GM19438 (cell line): Measurements from ENCODE around the gene ENHO.
"Not testable (repeated sequence)": the region's sequence is repeated elsewhere in the genome, so short reads cannot be mapped to it uniquely, and the experiment has no call there.

ENCODE experiments used
- ATAC-seq: cut with Tn5 transposase; IDR thresholded peaks from one replicate; pipeline ENCODE4 v1.9.1; 2021; ENCODE audit warnings: low read depth; ENCODE audit not compliant: unreplicated experiment

Gene ENHO

DNA sequence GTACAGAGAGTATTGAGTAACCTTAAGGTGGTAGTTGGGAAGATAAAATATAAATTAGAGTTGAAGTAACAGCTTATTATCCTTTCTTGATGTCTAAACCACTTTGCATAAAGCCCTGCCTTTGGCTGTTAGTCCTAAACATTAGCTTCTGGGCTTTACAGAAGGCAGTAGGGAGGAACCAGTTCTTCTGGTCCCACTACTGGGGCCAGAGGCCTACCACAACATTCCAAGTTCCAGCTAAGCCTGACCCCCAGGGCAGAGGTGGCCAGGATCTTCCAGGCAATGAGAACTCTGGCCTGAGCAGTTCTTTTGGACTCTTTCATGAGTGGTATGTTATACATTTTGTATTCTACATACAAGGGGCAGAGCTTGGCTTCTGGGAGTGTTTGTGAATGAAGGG is 38.1 kb downstream of the ENHO start:
- ATAC-seq = no peak

DNA sequence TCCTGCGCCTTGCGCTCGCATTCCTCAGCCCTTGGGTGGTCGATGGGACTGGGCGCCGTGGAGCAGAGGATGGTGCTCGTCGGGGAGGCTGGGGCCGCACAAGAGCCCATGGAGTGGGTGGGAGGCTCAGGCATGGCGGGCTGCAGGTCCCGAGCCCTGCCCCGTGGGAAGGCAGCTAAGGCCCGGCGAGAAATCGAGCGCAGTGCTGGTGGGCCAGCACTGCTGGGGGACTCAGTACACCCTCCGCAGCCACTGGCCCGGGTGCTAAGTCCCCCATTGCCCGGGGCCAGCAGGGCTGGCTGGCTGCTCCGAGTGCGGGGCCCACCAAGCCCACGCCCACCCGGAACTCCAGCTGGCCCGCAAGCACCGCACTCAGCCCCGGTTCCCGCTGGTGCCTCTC is 40.0 kb downstream of the ENHO start:
- ATAC-seq = not testable (repeated sequence)

DNA sequence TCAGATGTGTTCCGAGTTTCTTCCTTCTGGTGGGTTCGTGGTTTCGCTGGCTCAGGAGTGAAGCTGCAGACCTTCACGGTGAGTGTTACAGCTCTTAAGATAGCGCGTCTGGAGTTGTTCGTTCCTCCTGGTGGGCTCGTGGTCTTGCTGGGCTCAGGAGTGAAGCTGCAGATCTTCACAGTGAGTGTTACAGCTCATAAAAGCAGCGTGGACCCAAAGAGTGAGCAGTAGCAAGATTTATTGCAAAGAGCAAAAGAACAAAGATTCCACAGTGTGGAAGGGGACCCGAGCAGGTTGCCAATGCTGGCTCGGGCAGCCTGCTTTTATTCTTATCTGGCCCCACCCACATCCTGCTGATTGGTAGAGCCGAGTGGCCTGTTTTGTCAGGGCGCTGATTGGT is 41.2 kb downstream of the ENHO start:
- ATAC-seq = not testable (repeated sequence)

DNA sequence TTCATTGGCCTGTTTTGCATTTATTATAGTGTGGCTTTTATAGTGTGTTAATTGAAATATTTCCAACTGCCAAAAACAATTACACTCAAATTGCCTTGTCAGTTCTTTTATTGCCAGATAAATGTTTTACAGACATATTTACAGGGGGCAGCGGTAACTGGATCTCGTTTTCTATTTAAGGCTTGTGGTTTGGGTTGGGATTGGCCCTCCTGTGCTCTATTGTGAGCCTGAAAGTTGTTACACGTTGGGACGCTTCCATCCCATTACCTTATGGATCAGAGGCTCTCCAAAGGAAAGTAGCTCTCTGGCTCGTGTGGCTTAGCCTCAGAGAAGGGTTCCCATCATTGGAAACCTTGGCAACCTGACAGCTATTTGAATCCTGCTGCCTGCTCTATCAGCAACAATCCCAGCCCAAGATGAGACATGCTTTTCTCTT is 43.3 kb downstream of the ENHO start:
- ATAC-seq = no peak

DNA sequence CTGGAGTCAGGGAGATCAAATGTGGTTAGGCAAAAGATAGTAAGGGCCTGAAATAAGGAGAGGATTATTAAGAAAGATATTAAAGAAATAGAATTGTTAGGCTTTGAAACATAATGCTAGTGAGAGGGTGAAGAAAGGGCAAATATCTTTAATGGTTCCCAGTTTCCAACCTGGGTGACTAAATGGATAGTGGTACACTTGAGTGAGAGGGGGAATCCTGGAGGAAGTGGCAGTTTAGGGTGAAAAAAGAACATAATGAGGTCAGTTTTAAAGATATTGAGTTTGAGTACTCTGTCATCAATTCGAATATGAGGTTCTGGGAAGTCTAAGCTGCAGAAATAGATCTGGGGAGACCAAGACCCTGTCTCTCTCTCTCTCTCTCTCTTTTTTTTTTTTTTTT is 45.2 kb downstream of the ENHO start:
- no peak for ATAC-seq

DNA sequence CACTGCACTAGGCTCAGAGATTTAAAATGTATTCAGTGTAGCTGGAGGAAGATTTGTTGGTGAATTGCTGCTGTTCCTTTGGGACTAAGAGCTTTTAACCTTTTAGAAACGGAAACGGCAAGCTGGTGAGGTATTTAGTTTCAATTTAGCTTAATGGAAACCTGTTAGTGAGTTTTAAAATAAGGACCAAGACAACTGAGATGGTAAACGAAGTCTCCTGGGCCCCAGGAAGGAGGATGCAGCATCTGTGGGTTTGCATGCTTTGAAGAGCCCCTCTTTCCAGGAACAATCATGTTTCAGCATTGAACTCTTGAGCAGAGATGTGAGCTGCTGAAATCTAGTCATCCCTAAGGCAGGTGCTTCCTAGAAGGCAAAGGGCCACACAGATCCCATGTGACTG is 47.7 kb downstream of the ENHO start:
- no peak for ATAC-seq
